NB4 (cell line): ENCODE results near the gene SREBF1.

Experiments
- CTCF ChIP-seq: IDR thresholded peaks from one replicate; pipeline ENCODE4 v1.5.1; 2012; ENCODE audit warnings: low read depth, low read length
- MAX ChIP-seq: IDR thresholded peaks from 2 replicates; pipeline ENCODE4 v1.6.1; 2011; ENCODE audit warnings: low read depth, low read length
- MYC ChIP-seq: IDR thresholded peaks from 2 replicates; pipeline ENCODE4 v1.6.1; 2011; ENCODE audit warnings: low read depth, low read length
- POLR2A ChIP-seq: IDR thresholded peaks from 2 replicates; pipeline ENCODE4 v1.6.1; 2011; ENCODE audit warnings: mild to moderate bottlenecking; ENCODE audit not compliant: insufficient read length; ENCODE audit errors: extremely low read depth

- TF ChIP-seq CTCF = no peak
- TF ChIP-seq MYC = no peak
- TF ChIP-seq MAX = no peak
- TF ChIP-seq POLR2A = no peak
Observed at GRCh38 chr17:17855976-17856375, 19.2 kb upstream of the SREBF1 start.
